22Rv1 (cell line): ENCODE measurements around the gene TXLNB.

ENCODE experiments used
- ZFX ChIP-seq: fragments of 450-650 bp; IDR thresholded peaks from 2 replicates; pipeline ENCODE4 v1.6.1; 2017; ENCODE audit warnings: antibody characterized with exemption, borderline replicate concordance
- TF ChIP-seq, protein P1 (sequence below): fragments of 450-650 bp; IDR thresholded peaks from 2 replicates; pipeline ENCODE4 v1.5.1; 2017; ENCODE audit warnings: mild to moderate bottlenecking

DNA sequence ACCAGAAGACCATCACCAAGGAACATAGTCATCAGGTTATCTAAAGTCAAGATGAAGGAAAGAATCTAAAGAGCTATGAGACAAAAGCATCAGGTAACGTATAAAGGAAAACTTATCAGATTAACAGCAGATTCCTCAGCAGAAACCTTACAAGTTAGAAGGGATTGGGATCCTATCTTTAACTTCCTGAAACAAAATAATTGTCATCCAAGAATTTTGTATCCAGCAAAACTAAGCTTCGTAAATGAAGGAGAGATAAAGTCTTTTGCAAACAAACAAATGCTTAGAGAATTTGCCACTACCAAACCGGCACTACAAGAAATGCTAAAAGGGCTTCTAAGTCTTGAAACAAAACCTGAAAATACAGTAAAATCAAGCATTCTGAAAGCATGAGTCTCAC lies 86.0 kb downstream of the TXLNB start:
- TF ChIP-seq, protein P1, sequence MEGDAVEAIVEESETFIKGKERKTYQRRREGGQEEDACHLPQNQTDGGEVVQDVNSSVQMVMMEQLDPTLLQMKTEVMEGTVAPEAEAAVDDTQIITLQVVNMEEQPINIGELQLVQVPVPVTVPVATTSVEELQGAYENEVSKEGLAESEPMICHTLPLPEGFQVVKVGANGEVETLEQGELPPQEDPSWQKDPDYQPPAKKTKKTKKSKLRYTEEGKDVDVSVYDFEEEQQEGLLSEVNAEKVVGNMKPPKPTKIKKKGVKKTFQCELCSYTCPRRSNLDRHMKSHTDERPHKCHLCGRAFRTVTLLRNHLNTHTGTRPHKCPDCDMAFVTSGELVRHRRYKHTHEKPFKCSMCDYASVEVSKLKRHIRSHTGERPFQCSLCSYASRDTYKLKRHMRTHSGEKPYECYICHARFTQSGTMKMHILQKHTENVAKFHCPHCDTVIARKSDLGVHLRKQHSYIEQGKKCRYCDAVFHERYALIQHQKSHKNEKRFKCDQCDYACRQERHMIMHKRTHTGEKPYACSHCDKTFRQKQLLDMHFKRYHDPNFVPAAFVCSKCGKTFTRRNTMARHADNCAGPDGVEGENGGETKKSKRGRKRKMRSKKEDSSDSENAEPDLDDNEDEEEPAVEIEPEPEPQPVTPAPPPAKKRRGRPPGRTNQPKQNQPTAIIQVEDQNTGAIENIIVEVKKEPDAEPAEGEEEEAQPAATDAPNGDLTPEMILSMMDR, result no peak
- no peak for TF ChIP-seq ZFX
